ENCODE data around the gene SUMF1. TPM values are rescaled to one million over a fixed set of nuclear protein-coding genes. Genes with fewer than 3 reads are reported as not detected.
"Not testable (repeated sequence)": the region's sequence is repeated elsewhere in the genome, so short reads cannot be mapped to it uniquely, and the experiment has no call there.

The SUMF1 gene
- total RNA-seq, 4 donors from 2014 or later = 17.9 to 71.3 (median 30.3) TPM

DNA sequence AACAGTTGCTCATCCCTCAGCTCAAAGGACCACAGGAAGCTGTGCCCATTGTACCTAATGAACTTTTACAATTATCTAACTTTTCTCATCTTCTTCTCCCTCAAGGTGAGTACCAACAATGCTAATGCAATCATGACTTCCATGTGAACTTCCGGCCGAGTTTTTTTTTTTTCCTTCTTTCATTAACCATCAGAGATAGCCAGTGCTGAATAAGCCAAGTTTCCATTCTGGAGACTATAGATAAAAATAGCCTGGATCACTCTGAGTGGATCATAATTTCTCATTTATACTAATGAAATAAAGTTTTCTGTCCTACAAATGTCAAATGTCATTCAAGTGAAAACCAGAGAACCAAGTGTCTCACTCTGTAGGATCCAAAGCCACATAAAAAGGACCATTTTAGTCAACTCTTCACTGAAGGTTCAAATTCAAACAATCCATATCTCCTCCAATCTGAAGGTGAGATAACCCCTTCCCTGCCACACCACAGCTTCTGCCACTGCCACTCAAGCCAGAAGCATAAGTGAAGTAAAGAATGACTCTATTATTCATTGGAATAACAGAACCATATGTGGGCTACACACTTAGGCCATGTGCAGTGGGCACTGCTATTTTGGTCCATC is 5.5 kb downstream of the SUMF1 start:
- no peak for TF ChIP-seq POLR2A (IDR thresholded peaks at IDR 0.05)
- TF ChIP-seq, protein P1, sequence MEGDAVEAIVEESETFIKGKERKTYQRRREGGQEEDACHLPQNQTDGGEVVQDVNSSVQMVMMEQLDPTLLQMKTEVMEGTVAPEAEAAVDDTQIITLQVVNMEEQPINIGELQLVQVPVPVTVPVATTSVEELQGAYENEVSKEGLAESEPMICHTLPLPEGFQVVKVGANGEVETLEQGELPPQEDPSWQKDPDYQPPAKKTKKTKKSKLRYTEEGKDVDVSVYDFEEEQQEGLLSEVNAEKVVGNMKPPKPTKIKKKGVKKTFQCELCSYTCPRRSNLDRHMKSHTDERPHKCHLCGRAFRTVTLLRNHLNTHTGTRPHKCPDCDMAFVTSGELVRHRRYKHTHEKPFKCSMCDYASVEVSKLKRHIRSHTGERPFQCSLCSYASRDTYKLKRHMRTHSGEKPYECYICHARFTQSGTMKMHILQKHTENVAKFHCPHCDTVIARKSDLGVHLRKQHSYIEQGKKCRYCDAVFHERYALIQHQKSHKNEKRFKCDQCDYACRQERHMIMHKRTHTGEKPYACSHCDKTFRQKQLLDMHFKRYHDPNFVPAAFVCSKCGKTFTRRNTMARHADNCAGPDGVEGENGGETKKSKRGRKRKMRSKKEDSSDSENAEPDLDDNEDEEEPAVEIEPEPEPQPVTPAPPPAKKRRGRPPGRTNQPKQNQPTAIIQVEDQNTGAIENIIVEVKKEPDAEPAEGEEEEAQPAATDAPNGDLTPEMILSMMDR (IDR thresholded peaks at IDR 0.05) = no peak
- no peaks in the 10 kb centered on the region for H3K36me3 ChIP-seq
- H3K27ac ChIP-seq = no peak overlapping the region
- no peaks in the 10 kb centered on the region for H3K27me3 ChIP-seq
- no peaks in the 10 kb centered on the region for H3K9me3 ChIP-seq
- no peak overlapping the region for H3K4me3 ChIP-seq
- no peak for DNase-seq
- H3K4me1 ChIP-seq = peaks cover 0 to 4% of the 10 kb centered on the region in 2 donors
- intact Hi-C loops (cut with DNase I; ENCODE audit: low total_unique reads) = no loop called here

DNA sequence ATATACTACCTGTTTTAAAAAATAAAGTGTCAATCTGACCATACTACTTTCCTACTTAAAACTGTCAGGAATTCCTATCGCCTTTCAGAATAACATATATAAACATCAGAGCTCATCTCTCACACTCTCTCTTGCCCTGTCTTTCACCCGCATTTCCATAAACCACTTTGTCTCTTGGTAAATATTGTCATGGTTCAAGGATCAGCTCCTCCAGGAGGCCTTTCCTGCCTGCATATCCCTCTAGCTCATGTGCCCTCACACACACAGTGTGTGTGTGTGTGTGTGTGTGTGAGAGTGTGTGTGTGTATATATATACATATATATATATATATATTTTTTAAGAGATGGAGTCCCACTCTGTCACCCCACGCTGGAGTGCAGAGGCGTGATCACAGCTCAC is 6.7 kb downstream of the SUMF1 start:
- Histone ChIP-seq H3K27me3 (no peaks in the 10 kb centered on the region), H3K27ac (no peak overlapping the region), H3K4me3 (no peak overlapping the region), H3K36me3 (no peaks in the 10 kb centered on the region), H3K9me3 (no peaks in the 10 kb centered on the region), H3K4me1 (no peaks in the 10 kb centered on the region)
- intact Hi-C loops (cut with DNase I; ENCODE audit: low total_unique reads) = no loop called here
- TF ChIP-seq POLR2A (IDR thresholded peaks at IDR 0.05) = no peak
- TF ChIP-seq, protein P1 (IDR thresholded peaks at IDR 0.05) = no peak
- no peak for DNase-seq

- no peaks in the 10 kb centered on the region for H3K27me3 ChIP-seq
- H3K27ac ChIP-seq = no peak overlapping the region
- no peak overlapping the region for H3K4me3 ChIP-seq
- TF ChIP-seq, protein P1 (IDR thresholded peaks at IDR 0.05) = no peak
- TF ChIP-seq POLR2A (IDR thresholded peaks at IDR 0.05) = no peak
- intact Hi-C loops (cut with DNase I; ENCODE audit: low total_unique reads) = no loop called here
- no peak for DNase-seq
- H3K4me1 ChIP-seq = no peaks in the 10 kb centered on the region
- no peaks in the 10 kb centered on the region for H3K9me3 ChIP-seq
- no peaks in the 10 kb centered on the region for H3K36me3 ChIP-seq
Measured at GRCh38 chr3:4458961-4459360, 8.1 kb downstream of the SUMF1 start.

DNA sequence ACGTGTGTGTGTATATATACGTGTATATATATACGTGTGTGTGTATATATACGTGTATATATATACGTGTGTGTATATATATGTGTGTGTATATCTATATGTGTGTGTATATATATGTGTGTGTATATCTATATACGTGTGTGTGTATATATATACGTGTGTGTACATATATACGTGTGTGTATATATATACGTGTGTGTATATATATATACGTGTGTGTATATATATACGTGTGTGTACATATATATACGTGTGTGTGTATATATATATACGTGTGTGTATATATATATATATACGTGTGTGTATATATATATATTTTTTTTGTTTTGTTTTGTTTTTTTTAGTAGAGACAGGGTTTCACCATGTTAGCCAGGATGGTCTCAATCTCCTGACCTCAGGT is 10.3 kb downstream of the SUMF1 start:
- DNase-seq; H3K4me3 ChIP-seq; H3K27me3 ChIP-seq; H3K9me3 ChIP-seq; intact Hi-C loops (cut with DNase I; ENCODE audit: low total_unique reads); H3K36me3 ChIP-seq; H3K4me1 ChIP-seq; H3K27ac ChIP-seq: not testable (repeated sequence)

DNA sequence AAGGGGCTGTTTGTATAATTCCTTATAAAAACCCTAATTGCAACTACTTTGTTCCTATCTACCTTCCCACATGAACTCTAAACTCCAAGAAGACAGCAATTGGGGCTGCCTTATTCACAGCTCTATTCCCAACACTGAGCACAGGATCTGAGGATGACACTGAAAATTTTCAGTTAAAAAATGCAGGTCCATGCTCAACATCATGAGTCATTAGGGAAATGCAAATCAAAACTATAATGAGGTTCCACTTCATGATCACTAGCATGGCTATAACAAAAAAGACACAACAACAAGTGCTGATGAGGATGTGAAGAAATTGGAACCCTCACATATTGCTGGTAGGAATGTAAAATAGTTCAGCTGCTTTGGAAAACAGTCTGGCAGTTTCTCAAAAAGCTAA is 12.9 kb downstream of the SUMF1 start:
- Histone ChIP-seq H3K4me1 (no peaks in the 10 kb centered on the region), H3K27me3 (no peaks in the 10 kb centered on the region), H3K36me3 (no peaks in the 10 kb centered on the region), H3K27ac (no peak overlapping the region), H3K9me3 (no peaks in the 10 kb centered on the region), H3K4me3 (no peak overlapping the region)
- intact Hi-C loops (cut with DNase I; ENCODE audit: low total_unique reads) = no loop called here
- no peak for TF ChIP-seq POLR2A (IDR thresholded peaks at IDR 0.05)
- TF ChIP-seq, protein P1 (IDR thresholded peaks at IDR 0.05) = no peak
- DNase-seq = no peak

Measured in uterus (tissue), 4 donors.